Fibroblast of skin of scalp (primary cell): ENCODE results near the gene PTPRD.

Experiments used
- DNase-seq: peaks from one replicate; pipeline ENCODE4 v3.0.0-alpha.2; 2013

The PTPRD gene

GRCh38 chr9:10146517-10147331 is 466.1 kb downstream of the PTPRD start:
- DNase-seq, result no peak

GRCh38 chr9:10144355-10144754 is 468.4 kb downstream of the PTPRD start:
- DNase-seq, result no peak

- DNase-seq, result no peak
Measured at GRCh38 chr9:10135553-10135952, 477.2 kb downstream of the PTPRD start.

GRCh38 chr9:10134266-10134665 is 478.5 kb downstream of the PTPRD start:
- DNase-seq, result no peak

- no peak for DNase-seq
Measured at GRCh38 chr9:10130061-10130675, 482.6 kb downstream of the PTPRD start.

- no peak for DNase-seq
Measured at GRCh38 chr9:10127867-10128266, 484.9 kb downstream of the PTPRD start.

GRCh38 chr9:10112798-10113197 is 500.0 kb downstream of the PTPRD start:
- no peak for DNase-seq

GRCh38 chr9:10112070-10112469 is 500.7 kb downstream of the PTPRD start:
- no peak for DNase-seq

GRCh38 chr9:10108815-10109214 is 504.0 kb downstream of the PTPRD start:
- DNase-seq, result no peak

- DNase-seq, result no peak
Measured at GRCh38 chr9:10104774-10105173, 508.0 kb downstream of the PTPRD start.

GRCh38 chr9:10095208-10095607 is 517.6 kb downstream of the PTPRD start:
- no peak for DNase-seq

- no peak for DNase-seq
Measured at GRCh38 chr9:10094563-10094962, 518.2 kb downstream of the PTPRD start.

- DNase-seq, result no peak
Measured at GRCh38 chr9:10080012-10080411, 532.8 kb downstream of the PTPRD start.

- DNase-seq, result no peak
Measured at GRCh38 chr9:10079284-10079964, 533.4 kb downstream of the PTPRD start.

GRCh38 chr9:10071579-10071978 is 541.2 kb downstream of the PTPRD start:
- no peak for DNase-seq

GRCh38 chr9:10062629-10063395 is 550.0 kb downstream of the PTPRD start:
- peak; percentile 61 for DNase-seq

GRCh38 chr9:10059044-10059443 is 553.8 kb downstream of the PTPRD start:
- DNase-seq, result peak; percentile 23

GRCh38 chr9:10055886-10056395 is 556.9 kb downstream of the PTPRD start:
- DNase-seq, result no peak

- no peak for DNase-seq
Measured at GRCh38 chr9:10054456-10054855, 558.3 kb downstream of the PTPRD start.

GRCh38 chr9:10052916-10053315 is 559.9 kb downstream of the PTPRD start:
- DNase-seq, result no peak

- DNase-seq, result no peak
Measured at GRCh38 chr9:10052181-10052580, 560.6 kb downstream of the PTPRD start.

GRCh38 chr9:10050016-10050415 is 562.8 kb downstream of the PTPRD start:
- peak; percentile 41 for DNase-seq

- no peak for DNase-seq
Measured at GRCh38 chr9:10048994-10049393, 563.8 kb downstream of the PTPRD start.
